Kidney capillary endothelial cell (primary cell): ENCODE measurements around the gene GAB2.
A peak's percentile ranks its signal among the peaks of the same experiment; 100 is the strongest.
"Not testable (repeated sequence)": the region's sequence is repeated elsewhere in the genome, so short reads cannot be mapped to it uniquely, and the experiment has no call there.

Experiments used
- DNase-seq: peaks from one replicate; pipeline ENCODE4 v3.0.0-alpha.2; 2018; ENCODE audit warnings: low spot score

The GAB2 gene

GRCh38 chr11:78248191-78248590, 169.4 kb downstream of the GAB2 start:
- DNase-seq: no peak

- no peak for DNase-seq
Measured at GRCh38 chr11:78244546-78245255, 172.9 kb downstream of the GAB2 start.

GRCh38 chr11:78244080-78244479, 173.5 kb downstream of the GAB2 start:
- DNase-seq: no peak

- DNase-seq: no peak
Measured at GRCh38 chr11:78241475-78241874, 176.1 kb downstream of the GAB2 start.

- no peak for DNase-seq
Measured at GRCh38 chr11:78239781-78240180, 177.8 kb downstream of the GAB2 start.

- no peak for DNase-seq
Measured at GRCh38 chr11:78237293-78238046, 180.2 kb downstream of the GAB2 start.

GRCh38 chr11:78234006-78234405, 183.6 kb downstream of the GAB2 start:
- DNase-seq: no peak

- DNase-seq: not testable (repeated sequence)
Measured at GRCh38 chr11:78233046-78233445, 184.6 kb downstream of the GAB2 start.

- no peak for DNase-seq
Measured at GRCh38 chr11:78231962-78232501, 185.6 kb downstream of the GAB2 start.

GRCh38 chr11:78230161-78230877, 187.3 kb downstream of the GAB2 start:
- no peak for DNase-seq

GRCh38 chr11:78229106-78229505, 188.5 kb downstream of the GAB2 start:
- DNase-seq: no peak

- peak; percentile 46 for DNase-seq
Measured at GRCh38 chr11:78228467-78228866, 189.2 kb downstream of the GAB2 start.

- no peak for DNase-seq
Measured at GRCh38 chr11:78227921-78228320, 189.7 kb downstream of the GAB2 start.

- DNase-seq: no peak
Measured at GRCh38 chr11:78226684-78227680, 190.6 kb downstream of the GAB2 start.

GRCh38 chr11:78224906-78225420, 192.7 kb downstream of the GAB2 start:
- DNase-seq: no peak

GRCh38 chr11:78224506-78224905, 193.1 kb downstream of the GAB2 start:
- no peak for DNase-seq

GRCh38 chr11:78223320-78223954, 194.2 kb downstream of the GAB2 start:
- no peak for DNase-seq

- not testable (repeated sequence) for DNase-seq
Measured at GRCh38 chr11:78222726-78223125, 194.9 kb downstream of the GAB2 start.

- no peak for DNase-seq
Measured at GRCh38 chr11:78221396-78222315, 196.0 kb downstream of the GAB2 start.
